ENCODE results near the gene ZNF366.

The ZNF366 gene

GRCh38 chr5:72487177-72487576 lies 20.0 kb downstream of the ZNF366 start:
- no peak for DNase-seq

GRCh38 chr5:72486371-72486770 lies 20.8 kb downstream of the ZNF366 start:
- DNase-seq = no peak

- DNase-seq = no peak
Observed at GRCh38 chr5:72485430-72485974, 21.7 kb downstream of the ZNF366 start.

- DNase-seq = no peak
Observed at GRCh38 chr5:72482046-72482445, 25.2 kb downstream of the ZNF366 start.

- DNase-seq = no peak
Observed at GRCh38 chr5:72480841-72481240, 26.4 kb downstream of the ZNF366 start.

GRCh38 chr5:72479921-72480320 lies 27.3 kb downstream of the ZNF366 start:
- no peak for DNase-seq

GRCh38 chr5:72478684-72479083 lies 28.5 kb downstream of the ZNF366 start:
- no peak for DNase-seq

GRCh38 chr5:72478276-72478675 lies 28.9 kb downstream of the ZNF366 start:
- DNase-seq = no peak

- no peak for DNase-seq
Observed at GRCh38 chr5:72477644-72478043, 29.6 kb downstream of the ZNF366 start.

- no peak for DNase-seq
Observed at GRCh38 chr5:72477176-72477575, 30.0 kb downstream of the ZNF366 start.

GRCh38 chr5:72476721-72477120 lies 30.5 kb downstream of the ZNF366 start:
- DNase-seq = no peak

- DNase-seq = no peak
Observed at GRCh38 chr5:72476275-72476674, 30.9 kb downstream of the ZNF366 start.

GRCh38 chr5:72474516-72474915 lies 32.7 kb downstream of the ZNF366 start:
- DNase-seq = no peak

GRCh38 chr5:72474046-72474500 lies 33.1 kb downstream of the ZNF366 start:
- no peak for DNase-seq

- no peak for DNase-seq
Observed at GRCh38 chr5:72472666-72473422, 34.4 kb downstream of the ZNF366 start.

- no peak for DNase-seq
Observed at GRCh38 chr5:72472031-72472430, 35.2 kb downstream of the ZNF366 start.

- no peak for DNase-seq
Observed at GRCh38 chr5:72470826-72471225, 36.4 kb downstream of the ZNF366 start.

GRCh38 chr5:72468606-72469005 lies 38.6 kb downstream of the ZNF366 start:
- no peak for DNase-seq

GRCh38 chr5:72468024-72468423 lies 39.2 kb downstream of the ZNF366 start:
- DNase-seq = no peak

- no peak for DNase-seq
Observed at GRCh38 chr5:72467461-72467860, 39.7 kb downstream of the ZNF366 start.

- DNase-seq = no peak
Observed at GRCh38 chr5:72465601-72466563, 41.3 kb downstream of the ZNF366 start.

- DNase-seq = no peak
Observed at GRCh38 chr5:72465066-72465465, 42.1 kb downstream of the ZNF366 start.

- DNase-seq = no peak
Observed at GRCh38 chr5:72464071-72464470, 43.1 kb downstream of the ZNF366 start.
